HG03469 (cell line): Measurements from ENCODE around the gene ZNF502.
"Not testable (repeated sequence)": the region's sequence is repeated elsewhere in the genome, so short reads cannot be mapped to it uniquely, and the experiment has no call there.

Experiments
- ATAC-seq: cut with Tn5 transposase; IDR thresholded peaks from one replicate; pipeline ENCODE4 v1.9.1; 2021; ENCODE audit warnings: mild to moderate bottlenecking, moderate library complexity, moderate number of reproducible peaks; ENCODE audit not compliant: unreplicated experiment

The ZNF502 gene

GRCh38 chr3:44712455-44713075, at the start of gene ZNF502:
TSS of gene ZNF502 (plus strand) at chr3:44712660. CDS start at chr3:44720262, 7,602 bp downstream.
- no peak for ATAC-seq

- ATAC-seq, result no peak
Observed at GRCh38 chr3:44665173-44665572, 47.3 kb upstream of the ZNF502 start.

- ATAC-seq, result no peak
Observed at GRCh38 chr3:44666346-44666745, 46.1 kb upstream of the ZNF502 start.

- ATAC-seq, result no peak
Observed at GRCh38 chr3:44669760-44670159, 42.7 kb upstream of the ZNF502 start.

- ATAC-seq, result not testable (repeated sequence)
Observed at GRCh38 chr3:44673466-44673865, 39.0 kb upstream of the ZNF502 start.

GRCh38 chr3:44674211-44674610, 38.2 kb upstream of the ZNF502 start:
- no peak for ATAC-seq

GRCh38 chr3:44678480-44679116, 33.9 kb upstream of the ZNF502 start:
- ATAC-seq, result no peak

GRCh38 chr3:44680921-44681455, 31.5 kb upstream of the ZNF502 start:
- no peak for ATAC-seq

GRCh38 chr3:44682182-44682896, 30.1 kb upstream of the ZNF502 start:
- no peak for ATAC-seq

GRCh38 chr3:44685128-44685800, 27.2 kb upstream of the ZNF502 start:
- no peak for ATAC-seq

- no peak for ATAC-seq
Observed at GRCh38 chr3:44687898-44688297, 24.6 kb upstream of the ZNF502 start.

- ATAC-seq, result no peak
Observed at GRCh38 chr3:44721231-44722102, 9.0 kb downstream of the ZNF502 start.

- ATAC-seq, result no peak
Observed at GRCh38 chr3:44722103-44722401, 9.6 kb downstream of the ZNF502 start.

- no peak for ATAC-seq
Observed at GRCh38 chr3:44729384-44729910, 17.0 kb downstream of the ZNF502 start, which contains the start of gene ZNF501. TSS of gene ZNF501 (plus strand) at chr3:44729635. CDS start at chr3:44734422, 4,787 bp downstream.

GRCh38 chr3:44734646-44735168, 22.2 kb downstream of the ZNF502 start:
- ATAC-seq, result no peak

- ATAC-seq, result peak; percentile 9
Observed at GRCh38 chr3:44761101-44761423, 48.6 kb downstream of the ZNF502 start.

- peak; percentile 64 for ATAC-seq
Observed at GRCh38 chr3:44761424-44762169, 49.1 kb downstream of the ZNF502 start, which contains the start of the genes KIAA1143 and KIF15. TSS of gene KIAA1143 (minus strand) at chr3:44761619. CDS start at chr3:44761602, 17 bp downstream. TSS of gene KIF15 (plus strand) at chr3:44761794. CDS start at chr3:44761866, 72 bp downstream.

GRCh38 chr3:44762170-44762677, 49.8 kb downstream of the ZNF502 start:
- no peak for ATAC-seq

- ATAC-seq, result no peak
Observed at GRCh38 chr3:44762690-44763089, 50.2 kb downstream of the ZNF502 start.
